IMR-90 (cell line): Measurements from ENCODE around the gene RNF2.

Source experiments
- CEBPB ChIP-seq: IDR thresholded peaks from 2 replicates; pipeline ENCODE4 v1.6.1; 2012; ENCODE audit warnings: low read depth, low read length, improper control_type of control experiment
- CTCF ChIP-seq: conservative IDR thresholded peaks from 2 replicates; pipeline ENCODE4 v1.5.1; 2012; ENCODE audit warnings: mild to moderate bottlenecking, low read depth, low read length, improper control_type of control experiment
- ELK1 ChIP-seq: fragments of 150-350 bp; IDR thresholded peaks from 2 replicates; pipeline ENCODE4 v1.6.1; 2016; ENCODE audit warnings: low read depth, mild to moderate bottlenecking, low read length, moderate library complexity, borderline replicate concordance
- FOS ChIP-seq: fragments of 150-350 bp; IDR thresholded peaks from 2 replicates; pipeline ENCODE4 v1.6.1; 2016; ENCODE audit warnings: low read depth, low read length
- MAZ ChIP-seq: IDR thresholded peaks from 2 replicates; pipeline ENCODE4 v1.6.1; 2012; ENCODE audit warnings: low read depth, mild to moderate bottlenecking, low read length, improper control_type of control experiment, moderate library complexity, borderline replicate concordance
- POLR2A ChIP-seq: IDR thresholded peaks from 2 replicates; pipeline ENCODE4 v1.6.1; 2012; ENCODE audit warnings: mild to moderate bottlenecking, low read depth, low read length
- RAD21 ChIP-seq: IDR thresholded peaks from 2 replicates; pipeline ENCODE4 v1.6.1; 2012; ENCODE audit warnings: low read length, improper control_type of control experiment
- RFX5 ChIP-seq: IDR thresholded peaks from 2 replicates; pipeline ENCODE4 v1.8.0; 2012; ENCODE audit warnings: low read depth, mild to moderate bottlenecking, low read length, moderate library complexity
- SMC3 ChIP-seq: fragments of 150-350 bp; IDR thresholded peaks from 2 replicates; pipeline ENCODE4 v1.6.1; 2016; ENCODE audit warnings: low read depth, mild to moderate bottlenecking, antibody characterized with exemption, low read length, moderate library complexity
- USF2 ChIP-seq: fragments of 150-350 bp; IDR thresholded peaks from 2 replicates; pipeline ENCODE4 v1.6.1; 2017; ENCODE audit warnings: mild to moderate bottlenecking, antibody characterized with exemption, low read length, low read depth

GRCh38 chr1:185058876-185059275, 13.5 kb downstream of the RNF2 start:
- no peak for TF ChIP-seq POLR2A
- no peak for TF ChIP-seq CTCF
- TF ChIP-seq ELK1: no peak
- no peak for TF ChIP-seq RFX5
- no peak for TF ChIP-seq FOS
- TF ChIP-seq SMC3: no peak
- TF ChIP-seq MAZ: no peak
- no peak for TF ChIP-seq RAD21
- TF ChIP-seq USF2: no peak
- TF ChIP-seq CEBPB: no peak
